MM.1S (cell line): ENCODE results near the gene SUMO2.

Experiments used
- CTCF ChIP-seq: fragments of 300-600 bp; sonication (generic); IDR thresholded peaks from 2 replicates; pipeline ENCODE4 v1.5.1; 2016; ENCODE audit warnings: antibody characterized with exemption, low read length, mixed read lengths
- EZH2 ChIP-seq: fragments of 300-600 bp; sonication (generic); optimal IDR thresholded peaks from 2 replicates; pipeline ENCODE3; 2017; ENCODE audit warnings: low read depth, mild to moderate bottlenecking, antibody characterized with exemption, low read length, mixed read lengths

- no peak for TF ChIP-seq CTCF
- TF ChIP-seq EZH2: no peak
Observed at GRCh38 chr17:75188614-75189013, 5.9 kb upstream of the SUMO2 start.
